GM19351 (cell line): Measurements from ENCODE around the gene ECE2.

Experiments used
- ATAC-seq: cut with Tn5 transposase; IDR thresholded peaks from one replicate; pipeline ENCODE4 v1.9.1; 2021; ENCODE audit warnings: mild to moderate bottlenecking, moderate library complexity; ENCODE audit not compliant: unreplicated experiment

Gene ECE2

DNA sequence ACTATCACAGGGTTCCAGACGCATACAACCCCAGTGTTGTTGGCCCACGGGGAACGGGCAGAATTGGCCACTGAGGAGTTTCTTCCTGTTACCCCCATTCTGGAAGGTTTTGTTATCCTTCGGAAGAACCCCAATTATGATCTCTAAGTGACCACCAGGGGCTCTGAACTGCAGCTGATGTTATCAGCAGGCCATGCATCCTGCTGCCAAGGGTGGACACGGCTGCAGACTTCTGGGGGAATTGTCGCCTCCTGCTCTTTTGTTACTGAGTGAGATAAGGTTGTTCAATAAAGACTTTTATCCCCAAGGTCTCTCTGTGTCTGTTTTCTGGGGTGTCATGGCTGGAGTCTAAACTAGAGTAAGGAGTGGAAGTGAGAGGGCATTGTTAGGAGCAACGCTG, 32.9 kb downstream of the ECE2 start:
- ATAC-seq = no peak

DNA sequence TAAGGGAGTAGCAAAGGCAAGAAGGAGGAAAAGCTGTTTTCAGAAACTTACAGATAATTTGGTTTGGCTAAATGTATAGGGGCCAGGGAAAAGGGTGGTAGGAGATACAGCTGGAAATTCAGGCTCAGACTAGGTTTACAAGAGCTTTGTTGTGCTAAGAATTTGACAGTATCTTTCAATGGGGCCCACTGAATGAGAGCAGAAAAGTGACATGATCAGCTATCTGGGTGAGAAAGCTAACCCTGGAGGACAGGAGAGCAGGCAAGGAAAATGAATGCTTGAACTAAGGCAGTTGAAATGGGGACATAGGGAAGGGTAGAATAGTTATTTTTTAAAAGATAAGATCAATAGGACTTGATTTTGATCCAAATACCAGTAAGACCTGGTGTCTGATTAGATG, 35.8 kb downstream of the ECE2 start:
- no peak for ATAC-seq

DNA sequence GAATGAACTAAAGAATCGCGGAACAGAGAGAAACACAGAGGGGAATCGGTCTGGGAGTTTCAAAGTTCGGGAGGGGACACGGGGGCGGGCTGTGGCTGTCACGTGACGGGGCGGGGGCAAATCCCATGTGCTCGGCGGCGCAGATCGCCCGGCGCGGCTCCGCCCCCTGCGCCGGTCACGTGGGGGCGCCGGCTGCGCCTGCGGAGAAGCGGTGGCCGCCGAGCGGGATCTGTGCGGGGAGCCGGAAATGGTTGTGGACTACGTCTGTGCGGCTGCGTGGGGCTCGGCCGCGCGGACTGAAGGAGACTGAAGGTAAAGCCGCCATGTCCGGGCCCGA, 38.5 kb downstream of the ECE2 start, which contains the start of gene EIF4G1:
EIF4G1 (plus strand) TSS at position 244 of the 337 bp plus-strand sequence. CDS start 1,191 bp downstream, outside the sequence.
- peak; percentile 81 for ATAC-seq

DNA sequence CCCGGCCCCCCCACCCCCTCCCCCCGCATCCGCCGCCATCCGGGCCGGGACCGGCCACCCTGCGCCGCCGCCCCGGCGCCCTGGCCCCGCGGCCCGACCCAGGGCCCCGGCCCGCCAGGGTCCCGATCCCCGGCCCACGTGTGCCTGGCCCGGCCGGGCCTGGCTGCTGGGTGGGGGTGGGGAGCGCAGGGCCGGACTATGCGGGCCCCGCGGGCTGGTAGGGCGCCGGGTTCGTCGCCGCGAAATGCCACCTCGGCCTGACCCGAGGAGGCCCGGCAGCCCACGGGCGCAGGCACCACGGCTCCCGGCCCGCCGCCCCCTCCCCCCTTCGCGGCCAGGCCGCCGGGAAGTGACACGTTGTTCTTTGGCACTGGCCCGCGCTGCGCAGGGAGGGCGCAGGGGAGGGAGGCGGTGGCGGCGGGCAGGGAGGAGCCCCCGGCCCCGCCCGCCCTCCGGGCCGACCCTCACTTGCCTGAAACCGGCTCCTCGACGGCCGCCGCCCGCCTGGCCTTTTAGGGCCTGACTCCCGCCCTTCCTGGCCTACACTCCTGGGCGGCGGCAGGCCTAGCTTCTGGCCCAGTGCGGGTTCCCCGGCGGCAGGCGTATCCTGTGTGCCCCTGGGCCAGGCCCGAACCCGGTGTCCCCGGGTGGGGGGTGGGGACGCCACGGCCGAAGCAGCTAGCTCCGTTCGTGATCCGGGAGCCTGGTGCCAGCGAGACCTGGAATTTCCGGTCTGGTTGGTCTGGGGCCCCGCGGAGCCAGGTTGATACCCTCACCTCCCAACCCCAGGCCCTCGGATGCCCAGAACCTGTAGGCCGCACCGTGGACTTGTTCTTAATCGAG, 39.1 kb downstream of the ECE2 start:
- ATAC-seq = peak; percentile 42

DNA sequence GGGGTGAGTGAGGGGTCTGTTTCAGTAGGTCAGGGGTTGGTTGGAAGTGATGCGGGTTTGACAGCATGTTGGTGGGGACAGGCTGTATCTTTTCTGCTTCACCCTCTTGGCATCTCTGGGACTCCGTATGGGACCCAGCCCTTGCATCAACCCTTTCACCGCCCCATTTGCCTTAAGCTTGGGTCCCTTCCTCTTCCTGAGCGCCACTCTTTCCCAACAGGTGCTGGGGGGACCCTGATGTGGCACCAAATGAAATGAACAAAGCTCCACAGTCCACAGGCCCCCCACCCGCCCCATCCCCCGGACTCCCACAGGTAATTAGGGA, 39.7 kb downstream of the ECE2 start:
- peak; percentile 15 for ATAC-seq

DNA sequence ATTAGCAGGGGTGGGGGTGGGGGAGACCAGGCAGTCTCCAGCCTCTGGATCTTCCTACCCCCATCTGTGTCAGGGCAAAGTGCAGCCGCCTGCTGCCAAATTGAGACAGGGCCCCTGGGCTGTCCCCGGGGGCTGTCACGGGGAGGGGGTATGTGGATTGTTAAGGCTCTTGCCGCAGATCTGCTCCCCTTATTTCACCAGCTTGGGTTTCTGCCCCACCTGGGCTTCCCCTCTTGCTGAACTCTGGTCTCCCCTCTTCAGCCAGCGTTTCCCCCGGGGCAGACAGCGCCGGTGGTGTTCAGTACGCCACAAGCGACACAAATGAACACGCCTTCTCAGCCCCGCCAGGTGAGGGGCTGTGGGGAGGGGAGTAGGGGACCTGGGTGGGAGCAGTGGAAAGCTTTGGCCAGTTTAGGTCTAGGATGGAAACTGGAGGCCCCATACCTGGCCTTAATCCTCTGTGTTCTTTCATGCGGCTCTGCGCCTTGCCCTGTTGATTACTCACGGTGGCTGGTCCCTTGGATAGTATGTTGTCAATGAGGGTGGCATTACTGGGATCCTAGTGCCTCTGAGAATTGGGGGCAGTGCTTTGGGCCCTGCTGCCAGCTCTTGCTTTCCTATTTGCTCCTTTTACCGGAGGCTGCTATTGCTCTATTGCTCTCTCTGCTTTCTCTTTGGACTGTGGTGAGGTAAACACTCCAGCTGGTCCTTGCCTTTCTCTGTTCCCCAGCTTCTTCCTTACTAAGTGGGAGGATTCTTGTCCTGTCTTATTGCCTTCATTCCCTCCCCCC, 40.2 kb downstream of the ECE2 start:
- ATAC-seq = no peak

DNA sequence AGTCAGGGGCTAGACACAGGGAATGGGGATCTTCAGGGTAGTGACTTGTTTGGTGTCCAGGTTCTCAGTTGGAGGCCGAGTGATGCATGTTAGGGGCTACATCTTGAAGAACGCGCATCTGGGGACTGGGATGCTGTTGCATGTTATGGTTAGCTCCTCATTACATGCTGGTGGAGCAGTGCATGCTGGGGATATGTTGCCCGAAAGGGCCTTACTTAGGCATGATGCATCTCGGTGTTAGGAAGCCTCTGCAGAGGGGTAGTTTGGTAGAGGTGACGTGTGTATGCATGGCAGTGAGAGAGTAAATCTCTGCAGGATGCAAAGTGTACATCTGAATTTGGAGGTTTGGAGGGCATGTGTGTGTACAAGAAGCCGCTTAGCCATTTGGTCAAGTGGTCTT, 41.0 kb downstream of the ECE2 start:
- no peak for ATAC-seq

DNA sequence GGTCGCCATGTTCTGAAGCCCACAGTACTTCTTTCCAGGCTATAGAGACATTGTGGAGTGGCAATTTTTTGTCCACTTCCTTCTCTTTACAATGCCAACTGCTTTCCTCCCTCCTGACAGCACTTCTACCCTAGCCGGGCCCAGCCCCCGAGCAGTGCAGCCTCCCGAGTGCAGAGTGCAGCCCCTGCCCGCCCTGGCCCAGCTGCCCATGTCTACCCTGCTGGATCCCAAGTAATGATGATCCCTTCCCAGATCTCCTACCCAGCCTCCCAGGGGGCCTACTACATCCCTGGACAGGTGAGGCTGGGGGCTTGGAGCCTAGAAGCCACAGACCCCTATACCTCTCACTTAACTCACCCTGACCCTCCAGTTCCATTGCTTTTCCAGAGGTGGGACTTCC, 41.4 kb downstream of the ECE2 start:
- ATAC-seq = no peak

DNA sequence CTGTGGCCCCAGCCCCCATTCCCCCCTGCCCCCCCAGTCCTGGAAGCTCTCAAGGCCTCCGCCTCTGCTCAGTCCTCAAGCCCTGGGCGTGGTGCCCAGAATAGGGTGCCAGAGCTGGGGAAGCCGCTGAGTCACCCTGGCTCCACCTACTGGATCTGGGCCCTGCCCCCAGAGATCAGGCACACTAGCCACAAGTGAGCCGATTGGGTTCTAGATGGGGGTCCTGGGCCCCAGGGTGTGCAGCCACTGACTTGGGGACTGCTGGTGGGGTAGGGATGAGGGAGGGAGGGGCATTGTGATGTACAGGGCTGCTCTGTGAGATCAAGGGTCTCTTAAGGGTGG, 44.3 kb downstream of the ECE2 start:
- ATAC-seq = no peak

DNA sequence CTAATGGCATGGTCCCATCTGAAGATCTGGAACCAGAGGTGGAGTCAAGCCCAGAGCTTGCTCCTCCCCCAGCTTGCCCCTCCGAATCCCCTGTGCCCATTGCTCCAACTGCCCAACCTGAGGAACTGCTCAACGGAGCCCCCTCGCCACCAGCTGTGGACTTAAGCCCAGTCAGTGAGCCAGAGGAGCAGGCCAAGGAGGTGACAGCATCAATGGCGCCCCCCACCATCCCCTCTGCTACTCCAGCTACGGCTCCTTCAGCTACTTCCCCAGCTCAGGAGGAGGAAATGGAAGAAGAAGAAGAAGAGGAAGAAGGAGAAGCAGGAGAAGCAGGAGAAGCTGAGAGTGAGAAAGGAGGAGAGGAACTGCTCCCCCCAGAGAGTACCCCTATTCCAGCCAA, 45.8 kb downstream of the ECE2 start:
- ATAC-seq = no peak

DNA sequence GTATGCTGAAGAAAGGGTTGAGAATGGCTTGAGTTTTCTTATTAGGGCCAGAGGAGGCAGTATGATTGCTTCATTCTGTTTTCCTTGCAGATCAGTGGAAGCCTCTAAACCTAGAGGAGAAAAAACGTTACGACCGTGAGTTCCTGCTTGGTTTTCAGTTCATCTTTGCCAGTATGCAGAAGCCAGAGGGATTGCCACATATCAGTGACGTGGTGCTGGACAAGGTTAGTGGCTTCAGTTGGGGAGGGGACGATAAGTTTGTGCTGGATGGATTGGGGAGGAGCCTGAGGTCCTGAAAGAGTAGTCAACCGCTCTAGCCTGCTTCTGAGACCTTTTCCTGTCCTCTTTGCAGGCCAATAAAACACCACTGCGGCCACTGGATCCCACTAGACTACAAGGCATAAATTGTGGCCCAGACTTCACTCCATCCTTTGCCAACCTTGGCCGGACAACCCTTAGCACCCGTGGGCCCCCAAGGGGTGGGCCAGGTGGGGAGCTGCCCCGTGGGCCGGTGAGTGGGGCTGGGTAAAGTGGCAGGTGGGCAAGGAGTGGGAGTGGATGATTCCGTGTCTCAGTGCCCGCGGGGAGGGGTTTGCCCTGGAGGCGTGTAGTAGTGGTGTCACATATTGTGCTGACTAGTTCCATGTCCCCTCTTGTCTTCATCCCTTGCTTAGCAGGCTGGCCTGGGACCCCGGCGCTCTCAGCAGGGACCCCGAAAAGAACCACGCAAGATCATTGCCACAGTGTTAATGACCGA, 47.1 kb downstream of the ECE2 start:
- no peak for ATAC-seq

DNA sequence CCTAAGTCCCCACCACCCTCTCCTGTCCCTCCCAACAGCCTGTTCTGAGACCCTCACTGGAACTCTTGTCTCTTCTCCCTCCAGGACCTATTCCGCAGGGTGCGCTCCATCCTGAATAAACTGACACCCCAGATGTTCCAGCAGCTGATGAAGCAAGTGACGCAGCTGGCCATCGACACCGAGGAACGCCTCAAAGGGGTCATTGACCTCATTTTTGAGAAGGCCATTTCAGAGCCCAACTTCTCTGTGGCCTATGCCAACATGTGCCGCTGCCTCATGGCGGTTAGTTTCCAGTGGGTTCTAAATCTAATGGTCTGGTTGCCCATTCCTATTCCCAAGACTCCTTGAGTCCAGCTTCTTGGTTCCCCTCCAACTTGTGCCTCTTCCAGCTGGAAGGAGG, 47.9 kb downstream of the ECE2 start:
- ATAC-seq = no peak

DNA sequence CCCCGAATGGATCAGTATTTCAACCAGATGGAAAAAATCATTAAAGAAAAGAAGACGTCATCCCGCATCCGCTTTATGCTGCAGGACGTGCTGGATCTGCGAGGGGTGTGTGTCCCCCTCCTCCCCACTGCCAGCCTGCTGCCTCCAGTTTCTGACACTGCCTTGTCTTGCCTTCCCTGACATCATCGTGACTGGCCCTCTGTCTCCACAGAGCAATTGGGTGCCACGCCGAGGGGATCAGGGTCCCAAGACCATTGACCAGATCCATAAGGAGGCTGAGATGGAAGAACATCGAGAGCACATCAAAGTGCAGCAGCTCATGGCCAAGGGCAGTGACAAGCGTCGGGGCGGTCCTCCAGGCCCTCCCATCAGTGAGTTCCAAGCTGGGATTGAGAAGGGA, 49.4 kb downstream of the ECE2 start:
- no peak for ATAC-seq

DNA sequence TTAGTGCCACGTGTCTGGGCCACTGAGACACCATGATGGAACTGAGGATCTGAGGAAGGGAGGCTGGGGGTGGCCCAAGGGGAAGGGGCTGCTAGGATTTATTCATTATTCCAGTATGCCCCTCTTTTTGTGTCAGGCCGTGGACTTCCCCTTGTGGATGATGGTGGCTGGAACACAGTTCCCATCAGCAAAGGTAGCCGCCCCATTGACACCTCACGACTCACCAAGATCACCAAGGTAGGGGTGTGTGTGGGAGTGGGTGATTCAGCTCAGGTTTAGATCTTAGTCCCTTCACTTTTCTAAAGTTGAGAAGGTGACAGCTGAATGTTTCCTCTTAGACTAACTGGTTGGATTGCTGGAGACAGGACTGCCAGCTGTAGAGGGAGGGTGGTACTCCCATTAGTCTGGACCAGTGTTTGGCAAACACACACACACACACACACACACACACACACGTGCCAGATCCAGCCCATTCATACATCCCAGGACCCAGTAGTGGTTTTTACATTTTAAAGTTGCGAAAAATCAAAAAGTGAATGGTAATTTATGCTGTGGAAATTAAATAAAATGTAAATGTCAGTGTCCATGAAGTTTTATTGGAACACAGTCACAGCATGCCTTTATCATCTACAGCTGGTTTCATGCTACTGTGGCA, 50.0 kb downstream of the ECE2 start:
- ATAC-seq = no peak

DNA sequence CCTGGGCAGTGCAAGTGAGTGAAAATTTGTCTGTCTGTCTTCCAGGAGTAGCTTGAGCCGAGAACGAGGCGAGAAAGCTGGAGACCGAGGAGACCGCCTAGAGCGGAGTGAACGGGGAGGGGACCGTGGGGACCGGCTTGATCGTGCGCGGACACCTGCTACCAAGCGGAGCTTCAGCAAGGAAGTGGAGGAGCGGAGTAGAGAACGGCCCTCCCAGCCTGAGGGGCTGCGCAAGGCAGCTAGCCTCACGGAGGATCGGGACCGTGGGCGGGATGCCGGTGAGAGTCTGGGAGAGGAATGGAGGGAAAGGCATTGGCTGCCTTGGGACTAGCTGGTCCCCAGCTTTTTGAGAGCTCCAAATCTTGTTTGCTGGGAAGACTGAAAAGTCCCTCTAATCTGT, 51.3 kb downstream of the ECE2 start:
- no peak for ATAC-seq

DNA sequence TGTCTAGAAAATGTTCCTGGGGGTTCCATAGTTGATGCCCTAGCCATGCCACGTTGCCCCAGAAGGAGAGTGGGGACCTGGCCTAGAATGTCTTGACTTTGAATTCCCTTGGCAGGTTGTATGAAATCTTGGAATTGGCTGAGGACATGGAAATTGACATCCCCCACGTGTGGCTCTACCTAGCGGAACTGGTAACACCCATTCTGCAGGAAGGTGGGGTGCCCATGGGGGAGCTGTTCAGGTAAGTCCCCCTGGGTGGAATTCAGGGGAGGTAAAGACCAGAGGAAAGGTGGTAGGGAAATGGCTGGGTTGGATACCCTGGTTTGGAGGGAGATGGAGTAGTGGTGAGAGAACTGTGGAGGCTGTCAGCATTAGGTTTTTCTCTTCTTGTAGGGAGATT, 52.7 kb downstream of the ECE2 start:
- ATAC-seq = no peak

DNA sequence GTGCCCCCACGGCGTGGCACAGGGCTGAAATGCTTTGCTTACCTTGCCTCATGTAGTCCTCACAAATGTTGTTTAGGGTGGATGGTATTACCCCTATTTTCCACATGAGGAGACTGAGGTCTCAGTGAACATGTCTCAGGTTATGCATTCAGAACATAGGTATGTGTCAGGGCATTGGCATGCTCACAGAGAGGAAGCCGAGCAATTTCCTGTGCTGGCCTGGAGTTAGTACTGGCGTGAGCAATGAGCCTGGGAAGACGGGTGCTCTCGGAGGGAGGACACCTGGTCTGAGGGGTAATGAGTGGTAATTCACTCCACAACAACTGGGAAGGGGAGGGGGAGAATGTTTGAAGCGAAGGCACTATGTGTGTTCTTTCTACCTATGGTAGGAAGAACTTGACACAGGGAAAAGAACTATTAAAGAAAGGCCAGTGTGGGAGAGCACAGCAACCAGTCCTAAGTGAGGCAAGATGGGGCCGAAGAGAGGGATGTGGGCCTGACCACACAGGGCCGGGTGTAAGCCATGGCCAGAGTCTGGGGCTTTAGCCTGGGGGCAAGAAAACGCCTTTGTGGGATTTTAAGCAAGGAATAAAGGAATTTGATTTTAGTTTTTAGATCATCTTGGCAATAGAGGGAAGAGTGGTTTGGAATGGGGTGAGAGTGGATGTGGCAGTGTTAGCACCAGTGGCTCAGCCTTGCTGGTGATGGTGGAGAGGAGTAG, 56.7 kb downstream of the ECE2 start:
- ATAC-seq = no peak

DNA sequence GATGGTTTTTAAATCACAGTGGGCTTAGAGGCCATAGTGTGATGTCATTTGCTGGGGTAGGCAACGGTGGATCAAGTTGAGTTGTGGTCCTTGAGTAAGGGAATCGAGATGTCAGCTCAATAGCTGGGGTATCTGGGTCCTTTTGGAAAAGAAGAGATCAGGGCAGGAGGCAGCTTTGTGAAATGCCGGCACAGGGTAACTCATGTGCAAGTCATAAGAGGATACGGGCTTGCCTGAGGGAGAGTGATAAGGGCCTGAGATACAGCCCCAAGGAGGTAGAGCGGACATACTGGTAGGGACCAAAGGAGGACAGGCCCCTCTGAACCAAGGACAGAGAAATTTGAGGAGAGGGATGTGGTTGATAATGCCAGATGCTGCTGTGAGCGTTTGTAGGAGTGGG, 57.4 kb downstream of the ECE2 start:
- ATAC-seq = no peak

DNA sequence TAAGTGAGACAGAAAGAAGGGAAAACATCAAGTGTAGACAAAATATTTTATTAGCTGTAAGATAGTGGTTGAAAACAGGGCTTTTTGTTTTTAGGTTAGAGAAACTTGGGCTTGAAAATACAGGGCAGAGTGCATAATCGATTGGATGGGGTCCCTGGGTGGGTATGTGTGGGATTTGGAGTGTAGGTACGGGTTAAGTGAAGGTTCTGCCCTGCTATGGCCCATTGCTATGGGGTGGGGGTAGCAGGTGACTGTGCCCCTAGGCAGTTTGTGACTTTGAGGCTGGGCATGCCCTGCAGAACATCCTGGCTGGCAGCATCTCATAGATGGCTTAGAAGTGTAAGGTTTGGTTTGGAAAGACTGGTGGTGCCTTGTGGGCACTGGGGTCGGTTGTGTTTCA, 57.9 kb downstream of the ECE2 start:
- no peak for ATAC-seq

DNA sequence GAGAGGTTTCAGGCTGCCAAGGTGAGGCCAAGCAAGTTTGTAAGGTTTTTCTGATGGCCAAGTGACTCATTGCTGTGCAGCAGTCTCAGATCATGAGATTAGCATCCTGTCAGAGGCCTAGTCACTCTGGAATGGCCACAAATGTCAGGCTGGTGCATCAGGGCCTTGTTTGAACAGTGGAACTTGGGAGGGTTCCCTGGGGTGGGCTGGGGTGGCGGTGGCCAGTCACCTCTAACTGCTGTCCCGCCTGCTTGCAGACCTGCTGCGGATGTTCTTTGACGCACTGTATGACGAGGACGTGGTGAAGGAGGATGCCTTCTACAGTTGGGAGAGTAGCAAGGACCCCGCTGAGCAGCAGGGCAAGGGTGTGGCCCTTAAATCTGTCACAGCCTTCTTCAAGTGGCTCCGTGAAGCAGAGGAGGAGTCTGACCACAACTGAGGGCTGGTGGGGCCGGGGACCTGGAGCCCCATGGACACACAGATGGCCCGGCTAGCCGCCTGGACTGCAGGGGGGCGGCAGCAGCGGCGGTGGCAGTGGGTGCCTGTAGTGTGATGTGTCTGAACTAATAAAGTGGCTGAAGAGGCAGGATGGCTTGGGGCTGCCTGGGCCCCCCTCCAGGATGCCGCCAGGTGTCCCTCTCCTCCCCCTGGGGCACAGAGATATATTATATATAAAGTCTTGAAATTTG, 58.8 kb downstream of the ECE2 start:
- no peak for ATAC-seq
